GM11168 (cell line): ENCODE data around the gene PHLPP1.
"Not testable (repeated sequence)": the region's sequence is repeated elsewhere in the genome, so short reads cannot be mapped to it uniquely, and the experiment has no call there.

Experiments used
- in situ Hi-C: fragments of 300-500 bp; cut with MboI; formaldehyde crosslinking; loops from one replicate; pipeline ENCODE4 v1.12.0; 2022; ENCODE audit warnings: low sequenced_read_pairs; ENCODE audit not compliant: unreplicated experiment

The PHLPP1 gene

GRCh38 chr18:62797329-62797728 is 82.0 kb downstream of the PHLPP1 start:
- in situ Hi-C loops, result no loop called here

DNA sequence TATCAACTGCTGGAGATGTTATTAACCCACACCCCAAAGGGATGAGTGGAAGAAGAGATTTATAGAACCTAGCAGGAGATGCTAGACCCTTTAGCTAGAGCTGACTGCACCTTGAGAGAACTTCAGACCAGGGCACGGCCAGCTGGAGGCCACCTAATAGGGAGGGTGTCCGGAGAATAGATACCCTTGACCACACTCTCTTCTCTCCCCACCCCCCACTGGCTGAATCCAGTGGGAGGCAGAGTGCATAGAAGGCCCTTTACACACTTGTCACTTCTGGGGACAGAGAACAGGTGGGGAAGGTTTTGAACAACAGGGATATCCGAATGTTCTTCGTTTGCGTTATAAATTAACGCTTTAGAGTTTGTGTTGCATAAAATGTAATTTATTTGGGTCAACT is 84.6 kb downstream of the PHLPP1 start:
- in situ Hi-C loops, result no loop called here

GRCh38 chr18:62802523-62802922 is 87.2 kb downstream of the PHLPP1 start:
- in situ Hi-C loops, result no loop called here

GRCh38 chr18:62807396-62807795 is 92.1 kb downstream of the PHLPP1 start:
- in situ Hi-C loops, result no loop called here

GRCh38 chr18:62808123-62808522 is 92.8 kb downstream of the PHLPP1 start:
- in situ Hi-C loops, result no loop called here

GRCh38 chr18:62809445-62809844 is 94.1 kb downstream of the PHLPP1 start:
- in situ Hi-C loops, result not testable (repeated sequence)

GRCh38 chr18:62809900-62810299 is 94.6 kb downstream of the PHLPP1 start:
- in situ Hi-C loops, result no loop called here

GRCh38 chr18:62810682-62811081 is 95.3 kb downstream of the PHLPP1 start:
- in situ Hi-C loops, result no loop called here

- in situ Hi-C loops, result no loop called here
Measured at GRCh38 chr18:62811674-62812073, 96.3 kb downstream of the PHLPP1 start.

- in situ Hi-C loops, result no loop called here
Measured at GRCh38 chr18:62812242-62812641, 96.9 kb downstream of the PHLPP1 start.

DNA sequence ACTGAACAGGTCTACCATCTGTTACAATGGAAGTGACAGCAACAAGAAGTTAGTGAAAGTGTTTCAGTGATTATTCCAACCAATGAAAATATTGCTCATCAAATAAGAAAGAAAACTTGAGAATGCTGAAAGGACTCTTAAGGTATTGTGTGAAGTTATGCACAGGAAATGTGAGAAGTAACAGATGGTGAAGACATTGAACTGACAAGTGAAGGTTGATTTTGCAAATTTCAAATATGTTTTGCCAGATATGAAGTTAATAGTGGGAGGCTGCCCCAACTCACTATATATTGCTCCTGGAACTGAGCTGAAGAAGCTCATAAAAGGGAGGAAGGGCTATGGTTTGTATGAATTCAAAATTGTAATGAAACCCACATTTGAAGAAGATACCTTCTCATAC is 97.5 kb downstream of the PHLPP1 start:
- in situ Hi-C loops, result no loop called here

DNA sequence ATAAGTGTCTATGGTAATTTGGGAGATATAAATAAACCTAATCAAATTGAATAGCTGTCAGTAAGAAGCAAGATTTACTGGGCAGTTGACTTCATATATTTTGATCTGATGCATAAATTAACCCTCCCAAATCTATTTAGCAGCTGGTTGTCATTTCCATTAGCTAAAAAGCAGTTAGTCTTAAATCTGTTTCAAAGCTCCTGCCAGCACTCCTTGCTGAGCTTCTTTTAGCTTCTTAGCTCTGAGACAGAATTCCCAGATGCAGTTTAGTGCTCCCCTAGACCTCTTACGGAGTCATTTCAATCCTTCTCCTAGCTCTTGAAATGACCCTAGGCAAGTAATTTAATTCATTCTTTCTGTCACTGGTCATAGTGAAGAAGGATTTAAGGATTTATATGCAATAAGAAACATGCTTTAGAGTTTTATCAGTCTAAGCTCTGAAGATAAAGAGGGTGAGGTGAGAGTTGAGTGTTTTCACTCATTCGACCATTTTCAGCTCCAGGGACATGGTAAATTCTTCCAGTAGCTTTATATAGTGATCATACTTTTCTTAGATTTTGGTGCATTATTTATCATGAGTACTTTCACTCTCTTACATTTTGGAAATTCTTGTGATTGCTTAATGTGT is 98.9 kb downstream of the PHLPP1 start:
- in situ Hi-C loops, result no loop called here

GRCh38 chr18:62825382-62825781 is 110.0 kb downstream of the PHLPP1 start:
- in situ Hi-C loops, result no loop called here

DNA sequence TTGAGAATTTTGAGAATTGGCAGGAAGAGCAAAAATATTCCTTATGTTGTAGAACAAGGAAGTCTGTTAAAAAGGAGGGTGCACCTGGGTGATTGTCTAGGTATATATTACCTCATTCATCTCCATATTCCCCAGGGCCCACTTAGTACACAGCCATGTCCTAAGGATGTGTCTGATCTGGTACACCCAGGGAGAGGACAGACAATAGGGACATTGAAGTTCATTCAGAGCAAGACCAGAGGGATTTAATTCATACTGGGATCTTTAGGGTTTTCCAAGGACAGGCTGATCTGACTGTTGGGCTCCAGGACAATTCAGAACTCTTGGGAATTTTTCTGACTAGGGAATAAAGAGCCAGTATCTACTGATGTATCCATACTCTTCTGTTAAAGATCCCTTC is 112.1 kb downstream of the PHLPP1 start:
- in situ Hi-C loops, result no loop called here

DNA sequence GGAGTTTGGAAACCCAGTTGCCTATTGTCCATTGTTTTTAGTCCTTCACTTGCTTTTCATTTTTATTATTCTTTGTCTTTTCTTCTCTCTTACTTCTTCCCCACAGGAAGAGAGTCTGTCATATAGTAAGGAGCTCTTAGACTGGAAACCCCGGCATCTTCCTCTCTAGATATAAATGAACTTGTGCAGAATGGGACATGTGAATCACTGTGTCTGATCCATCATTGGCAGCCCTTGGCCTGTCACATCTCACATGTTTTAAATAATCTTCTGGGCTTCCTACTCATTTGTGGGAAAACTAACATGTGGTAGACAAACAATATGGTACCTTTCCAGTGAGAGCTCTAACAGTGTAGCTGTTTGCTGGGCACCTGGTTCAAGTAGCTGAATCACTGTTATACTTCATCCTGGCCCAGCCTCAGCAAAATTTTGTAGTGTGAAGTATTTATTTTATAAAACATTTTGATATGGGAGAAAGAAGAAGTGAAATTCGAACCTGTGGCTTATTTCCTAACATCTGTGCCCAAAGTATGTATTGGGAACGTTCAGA is 112.8 kb downstream of the PHLPP1 start:
- in situ Hi-C loops, result no loop called here

- in situ Hi-C loops, result no loop called here
Measured at GRCh38 chr18:62828852-62829251, 113.5 kb downstream of the PHLPP1 start.

DNA sequence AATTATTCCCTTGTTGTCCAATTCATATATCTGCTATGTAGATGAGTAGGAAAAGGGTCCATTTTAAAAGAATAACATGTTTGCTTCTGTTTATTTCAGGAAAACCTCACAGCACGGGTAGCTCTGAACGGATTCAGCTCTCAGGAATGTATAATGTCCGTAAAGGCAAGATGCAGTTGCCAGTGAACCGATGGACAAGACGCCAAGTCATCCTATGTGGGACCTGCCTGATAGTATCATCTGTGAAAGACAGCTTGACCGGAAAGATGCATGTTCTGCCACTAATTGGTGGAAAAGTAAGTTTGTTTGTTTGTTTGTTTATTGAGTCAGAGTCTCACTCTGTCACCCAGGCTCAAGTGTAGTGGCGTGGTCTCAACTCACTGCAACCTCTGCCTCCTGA is 114.6 kb downstream of the PHLPP1 start:
- in situ Hi-C loops, result no loop called here

DNA sequence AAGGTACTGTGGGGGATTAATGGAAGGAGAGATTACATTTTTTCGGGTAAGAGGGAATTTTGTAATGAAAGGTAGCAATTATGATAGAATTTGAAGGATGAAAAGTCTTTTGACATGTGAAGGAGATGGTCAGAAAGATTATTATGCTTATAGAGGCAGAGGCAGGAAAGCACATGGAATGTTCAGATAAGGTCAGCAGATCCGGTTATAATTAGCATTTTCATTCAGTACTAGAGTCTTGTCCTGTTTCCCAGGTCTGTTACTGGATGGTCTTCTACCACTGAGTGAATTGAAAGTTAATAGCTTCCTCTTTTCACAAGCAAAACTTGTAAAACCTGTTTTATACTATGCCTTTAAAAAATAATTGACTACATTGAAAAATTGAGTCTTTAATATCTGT is 116.9 kb downstream of the PHLPP1 start:
- in situ Hi-C loops, result no loop called here

DNA sequence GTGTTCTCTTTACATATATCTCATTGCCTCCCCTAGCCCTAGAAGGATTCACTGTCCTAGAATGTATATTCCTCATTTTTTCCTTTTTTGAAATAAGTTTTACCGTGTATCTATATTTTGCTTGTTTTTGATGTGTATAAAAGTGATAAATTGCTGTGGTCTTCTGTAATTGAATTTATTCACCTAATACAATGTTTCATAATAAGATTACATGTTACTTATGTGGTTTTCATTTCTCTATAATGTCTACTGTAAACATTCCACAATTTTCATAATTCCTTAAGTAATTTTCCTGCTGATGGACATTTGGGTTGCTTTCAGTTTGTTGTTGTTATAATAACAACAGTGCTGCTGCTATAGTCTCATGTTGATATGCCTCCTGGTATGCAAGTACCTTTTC is 118.2 kb downstream of the PHLPP1 start:
- in situ Hi-C loops, result no loop called here

DNA sequence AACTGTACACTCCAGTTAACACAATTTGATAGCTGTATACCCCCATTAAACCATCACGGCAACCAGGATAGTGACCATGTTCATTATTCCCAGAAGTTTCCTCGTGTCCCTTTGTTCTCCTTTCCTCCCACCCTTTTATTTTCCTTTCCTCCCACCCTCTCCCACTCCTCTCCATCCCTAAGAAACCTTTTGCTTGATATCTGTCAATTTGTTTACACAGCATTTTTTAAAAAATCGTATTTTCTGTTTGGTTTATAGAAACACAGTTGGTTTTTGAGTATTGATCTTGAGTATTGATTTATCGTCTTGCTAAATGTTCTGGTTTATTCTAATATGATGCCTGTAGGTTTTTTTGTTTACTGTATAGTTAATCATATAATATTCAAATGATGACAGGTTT is 119.4 kb downstream of the PHLPP1 start:
- in situ Hi-C loops, result no loop called here

DNA sequence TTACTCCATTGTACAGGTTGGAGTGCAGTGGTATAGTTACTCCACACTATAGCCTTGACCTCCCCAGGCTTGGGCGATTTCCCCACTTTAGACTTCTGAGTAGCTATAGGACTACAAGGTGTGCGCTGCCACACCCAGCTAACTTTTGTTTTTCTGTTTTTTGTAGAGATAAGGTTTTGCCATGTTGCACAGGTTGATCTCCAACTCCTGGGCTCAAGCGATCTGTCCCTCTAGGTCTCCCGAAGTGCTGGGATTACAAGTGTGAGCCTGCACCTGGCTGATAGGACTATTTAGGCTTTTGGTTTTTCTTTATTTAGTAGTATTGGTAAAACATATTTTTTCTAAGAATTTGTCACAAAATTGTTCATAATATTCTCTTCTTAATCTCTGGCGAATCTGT is 121.7 kb downstream of the PHLPP1 start:
- in situ Hi-C loops, result no loop called here

- in situ Hi-C loops, result no loop called here
Measured at GRCh38 chr18:62838475-62839098, 123.2 kb downstream of the PHLPP1 start.
